K562 (cell line): ENCODE results near the gene E2F3. TPM values are rescaled to one million over a fixed set of nuclear protein-coding genes. Genes with fewer than 3 reads are reported as not detected.

Source experiments
- ATAC-seq: fragments of 200-7000 bp; cut with Tn5 transposase; 3 replicates; pipeline ENCODE4 v1.9.1; 2020; ENCODE audit warnings: moderate library complexity
- BruUV-seq: library from RNA; stranded (reverse); fragments of 400-500 nt; replicated peaks from 2 replicates; lab custom pipeline; 2021; lab: Mats Ljungman, UMichigan
- CTCF ChIA-PET: fragments of 300-600 bp; formaldehyde crosslinking; extraction: SDS; loops from one replicate; lab custom pipeline; 2021; ENCODE audit warnings: low intra/inter-chr PET ratio; lab: Yijun Ruan, JAX
- POLR2A ChIA-PET: fragments of 300-600, 350-650 bp; sonication (Branson Sonifier 250); formaldehyde crosslinking; extraction: SDS; loops from one replicate; lab custom pipeline; 2021; ENCODE audit warnings: antibody characterized with exemption, inconsistent platforms; lab: Yijun Ruan, JAX
- DNase-seq, 4 experiments: peaks; one replicate each; pipeline versions ENCODE4 v3.0.0 to v3.0.0-alpha.2; 2011 to 2018; ENCODE audit warnings: low spot score in 3 of 4, mixed read lengths in 3 of 4; ENCODE audit errors: extremely low read depth in 1 of 4
- FAIRE-seq: peaks from 2 replicates; lab custom pipeline; 2011; peaks lifted over from hg19 to GRCh38; lab: Jason Lieb, UNC
- H2AFZ ChIP-seq: 2 replicates; pipeline ENCODE4 v1.6.0; 2011; ENCODE audit warnings: low read depth, low read length, control low read depth, inconsistent platforms
- H3K27ac ChIP-seq: fragments of 200-600 bp; 3 replicates; pipeline ENCODE4 v1.8.0; 2011; ENCODE audit warnings: low read depth, mild to moderate bottlenecking, control low read depth, inconsistent platforms, low read length, moderate library complexity, mixed read lengths; ENCODE audit errors: extremely low read depth
- H3K27me3 ChIP-seq, 2 experiments: fragments of 300-600 bp in 1 of 2; 2 replicates in 1 of 2; 3 replicates in 1 of 2; pipeline versions ENCODE4 v1.6.0 to v1.8.0; 2011; ENCODE audit warnings: inconsistent platforms in 2 of 2, low read length in 2 of 2, mild to moderate bottlenecking in 1 of 2, mixed read lengths in 1 of 2, moderate library complexity in 1 of 2; ENCODE audit not compliant: control insufficient read depth in 2 of 2, insufficient read depth in 2 of 2
- H3K36me3 ChIP-seq: fragments of 300-600 bp; 3 replicates; pipeline ENCODE4 v1.8.0; 2011; ENCODE audit warnings: mild to moderate bottlenecking, low read length, inconsistent platforms; ENCODE audit not compliant: control insufficient read depth, insufficient read depth
- H3K4me1 ChIP-seq, 2 experiments: fragments of 200-600 bp in 1 of 2; replicated peaks in 1 of 2; 2 replicates in 1 of 2; 3 replicates in 1 of 2; pipeline versions ENCODE4 v1.5.1 to v1.8.0; 2011; ENCODE audit warnings: inconsistent platforms in 2 of 2, low read length in 2 of 2, mild to moderate bottlenecking in 1 of 2, mixed read lengths in 1 of 2, moderate library complexity in 1 of 2; ENCODE audit not compliant: control insufficient read depth in 2 of 2, insufficient read depth in 2 of 2
- H3K4me2 ChIP-seq: 2 replicates; pipeline ENCODE4 v1.6.1; 2011; ENCODE audit warnings: low read length, control low read depth, inconsistent platforms, mixed read lengths; ENCODE audit not compliant: insufficient read depth
- H3K4me3 ChIP-seq: fragments of 200-600 bp; sonication (generic), shearing (Covaris generic); 2 replicates; pipeline ENCODE4 v1.5.1; 2016; ENCODE audit warnings: control low read depth, inconsistent platforms
- H3K79me2 ChIP-seq: fragments of 200-600 bp; 3 replicates; pipeline ENCODE4 v1.8.0; 2011; ENCODE audit warnings: low read length, inconsistent platforms; ENCODE audit not compliant: control insufficient read depth, insufficient read depth
- H3K9ac ChIP-seq, 2 experiments: 2 replicates each; pipeline versions ENCODE4 v1.6.0 to v1.6.1; 2011; ENCODE audit warnings: low read depth in 2 of 2, low read length in 2 of 2, control low read depth in 1 of 2, inconsistent platforms in 1 of 2, mild to moderate bottlenecking in 1 of 2, mixed read lengths in 1 of 2; ENCODE audit not compliant: insufficient read depth in 1 of 2
- H3K9me1 ChIP-seq: one replicate; pipeline ENCODE4 v1.6.0; 2011; ENCODE audit warnings: inconsistent platforms, mild to moderate bottlenecking, low read length, moderate library complexity; ENCODE audit not compliant: control insufficient read depth, insufficient read depth
- H3K9me3 ChIP-seq: replicated peaks from 2 replicates; pipeline ENCODE4 v1.5.1; 2011; ENCODE audit warnings: low read depth, low read length, inconsistent platforms; ENCODE audit not compliant: control insufficient read depth, insufficient read depth
- H4K20me1 ChIP-seq: replicated peaks from 2 replicates; pipeline ENCODE4 v1.6.1; 2011; ENCODE audit warnings: low read length, inconsistent platforms, mixed read lengths; ENCODE audit not compliant: control insufficient read depth, insufficient read depth
- ADNP ChIP-seq: fragments of 200-800 bp; sonication (Bioruptor generic); IDR thresholded peaks from 2 replicates; pipeline ENCODE4 v1.6.1; 2016; ENCODE audit warnings: missing genetic modification characterization, missing compliant biosample characterization
- BACH1 ChIP-seq: fragments of 200-800 bp; sonication (Bioruptor generic); IDR thresholded peaks from 2 replicates; pipeline ENCODE4 v1.6.1; 2016; ENCODE audit warnings: missing genetic modification characterization, missing compliant biosample characterization
- C11orf30 ChIP-seq: fragments of 450-650 bp; IDR thresholded peaks from 2 replicates; pipeline ENCODE4 v1.6.1; 2016; ENCODE audit warnings: low read depth, mild to moderate bottlenecking
- CCAR2 ChIP-seq: fragments of 200-400 bp; formaldehyde crosslinking; IDR thresholded peaks from 2 replicates; pipeline ENCODE4 v1.6.1; 2017; ENCODE audit warnings: mild to moderate bottlenecking, low read depth, low read length
- COPS2 ChIP-seq: fragments of 450-650 bp; conservative IDR thresholded peaks from 2 replicates; pipeline ENCODE4 v1.6.1; 2016; ENCODE audit warnings: mild to moderate bottlenecking, moderate library complexity
- EP300 ChIP-seq: IDR thresholded peaks from 2 replicates; pipeline ENCODE4 v1.6.1; 2012; ENCODE audit warnings: low read length, improper control_type of control experiment
- HNRNPL ChIP-seq: fragments of 200-400 bp; formaldehyde crosslinking; IDR thresholded peaks from 2 replicates; pipeline ENCODE4 v1.6.1; 2017; ENCODE audit warnings: low read depth, mild to moderate bottlenecking, low read length
- PBX2 ChIP-seq, 2 experiments: IDR thresholded peaks in 1 of 2; conservative IDR thresholded peaks in 1 of 2; 2 replicates each; pipeline ENCODE4 v1.6.1; 2016; ENCODE audit warnings: low read depth in 2 of 2, mild to moderate bottlenecking in 1 of 2, missing compliant biosample characterization in 1 of 2, missing genetic modification characterization in 1 of 2, moderate library complexity in 1 of 2
- POLR2AphosphoS5 ChIP-seq: IDR thresholded peaks from 2 replicates; pipeline ENCODE4 v1.6.1; 2011; ENCODE audit warnings: mild to moderate bottlenecking, low read depth, low read length, moderate library complexity; ENCODE audit not compliant: control insufficient read depth, insufficient read depth
- SIRT6 ChIP-seq: IDR thresholded peaks from one replicate; pipeline ENCODE4 v1.6.1; 2012; ENCODE audit warnings: low read depth, mild to moderate bottlenecking, control low read depth, inconsistent platforms, low read length, moderate library complexity
- ZNF140 ChIP-seq: fragments of 250-450 bp; sonication (Bioruptor Pico); IDR thresholded peaks from 2 replicates; pipeline ENCODE4 v1.8.0; 2021; ENCODE audit warnings: moderate library complexity, mild to moderate bottlenecking, inconsistent platforms
- WGBS: fragments of 100-300 bp; shearing (Covaris generic); methylation state at CpG from one replicate; pipeline ENCODE4 v1.1.6; 2016; ENCODE audit warnings: low coverage, mixed read lengths; ENCODE audit not compliant: insufficient coverage; ENCODE audit errors: missing lambda C conversion rate; 5-methylcytosine and 5-hydroxymethylcytosine counted together
- in situ Hi-C: fragments of 300-500 bp; cut with MboI; formaldehyde crosslinking; loops from 4 replicates; pipeline ENCODE4 v1.15.0; 2018; ENCODE audit warnings: inconsistent platforms, mixed read lengths
- intact Hi-C: fragments of 100-400 bp; cut with micrococcal nuclease; formaldehyde crosslinking; loops from 2 replicates; pipeline ENCODE4 v1.14.2; 2022
- polyA plus RNA-seq, 8 experiments: library from polyadenylated mRNA; depleted of rRNA in 4 of 8; stranded (reverse) in 5 of 8; unstranded in 3 of 8; fragments of >200 nt; fragmentation: Nextera tagmentation in 2 of 8; fragmentation: Illumina TruSeq in 1 of 8; extraction: Ambion mirVana in 2 of 8; extraction: Trizol in 1 of 8; gene quantifications; 2 replicates each; pipeline versions ENCODE4 v1.2.1 to v1.2.3, GENCODE V29; 2011 to 2014; ENCODE audit warnings: inconsistent platforms in 1 of 8, missing spikeins in 1 of 8
- total RNA-seq, 7 experiments: library from RNA; depleted of rRNA in 6 of 7; stranded (reverse); fragments of >200 nt in 6 of 7; fragmentation: Illumina TruSeq in 2 of 7; extraction: Trizol in 2 of 7; gene quantifications; 2 replicates each; pipeline versions ENCODE4 v1.2.1 to v1.2.3, GENCODE V29; 2011 to 2021; ENCODE audit warnings: low replicate concordance in 1 of 7
- TF ChIP-seq, protein P1 (sequence below): fragments of 250-450 bp; sonication (Bioruptor Pico); IDR thresholded peaks from 2 replicates; pipeline ENCODE4 v1.8.0; 2021; ENCODE audit warnings: mild to moderate bottlenecking, moderate library complexity
- TF ChIP-seq, protein P2 (sequence below): fragments of 450-650 bp; formaldehyde crosslinking; IDR thresholded peaks from 2 replicates; pipeline ENCODE4 v1.4.0; 2020; ENCODE audit warnings: mild to moderate bottlenecking, mixed read lengths
- TF ChIP-seq, protein P3 (sequence below): fragments of 450-650 bp; IDR thresholded peaks from 2 replicates; pipeline ENCODE4 v1.6.1; 2014; ENCODE audit warnings: low read depth, mild to moderate bottlenecking, moderate library complexity, borderline replicate concordance

E2F3 gene
- total and polyA plus RNA-seq, 9 of the 15 experiments (the other 6 are each of a cell fraction or from before 2014, with no cell fraction given): 11.1 to 44.7 (median 27.2) TPM

DNA sequence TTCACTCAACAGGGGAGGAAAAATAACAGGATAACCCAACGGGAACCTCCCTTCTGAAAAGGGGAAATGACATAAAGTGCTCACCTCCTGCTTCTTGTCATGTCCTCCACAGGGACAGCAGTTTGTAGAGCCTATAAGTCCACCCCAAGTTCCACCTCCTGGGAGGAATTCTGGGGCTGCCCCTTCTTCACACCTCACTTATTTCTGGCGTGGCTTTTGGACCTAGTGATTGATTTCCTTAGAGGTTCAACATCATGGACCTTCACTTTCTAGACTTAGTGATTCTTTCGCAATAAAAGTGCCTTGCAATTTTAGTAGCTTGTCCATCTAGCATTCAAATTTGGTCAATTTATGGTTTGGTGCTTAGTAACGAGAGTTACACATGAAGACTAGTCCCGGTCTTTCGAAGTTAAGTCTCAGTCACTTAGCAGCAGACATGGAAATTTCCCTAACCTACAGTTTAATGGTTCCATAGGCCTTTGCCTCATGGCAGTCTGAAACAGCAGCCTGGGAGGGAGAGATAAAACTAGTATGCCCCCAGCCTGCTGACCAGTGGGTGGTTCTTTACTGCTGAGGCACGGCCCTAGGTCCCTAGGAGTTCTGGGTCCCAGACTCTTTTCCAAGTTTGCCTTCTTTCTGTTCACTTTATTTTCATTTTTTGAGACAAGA lies 73.3 kb downstream of the E2F3 start:
- H3K4me3 ChIP-seq: no peak overlapping the region
- no peaks in the 10 kb centered on the region for H3K9me1 ChIP-seq
- POLR2A ChIA-PET: interaction anchor here (0.9 kb wide), 1 partner anchor 38 kb away, joined by 3 read pairs; no protein-coding TSS in a partner anchor
- intact Hi-C loops: no loop called here
- peaks cover 11% of the 10 kb centered on the region; the same call in 1 of the 2 replicates for H4K20me1 ChIP-seq
- peak; percentile 91 for FAIRE-seq
- BruUV-seq: no TSS peak
- in situ Hi-C loops: no loop called here
- H3K36me3 ChIP-seq: peaks cover 70% of the 10 kb centered on the region
- H3K27ac ChIP-seq: peak overlapping the region; percentile 70
- H3K27me3 ChIP-seq: no peaks in the 10 kb centered on the region
- H3K4me1 ChIP-seq: peaks cover 9 to 35% of the 10 kb centered on the region in 2 experiments
- H3K79me2 ChIP-seq: peaks cover 98% of the 10 kb centered on the region
- peak overlapping the region; percentile 28; the same call in 1 of the 2 replicates for H3K4me2 ChIP-seq
- H3K9me3 ChIP-seq: no peaks in the 10 kb centered on the region
- peak; percentile 82 for ATAC-seq
- 44% methylated on average over 7 of the region's 7 CpGs for WGBS
- CTCF ChIA-PET: no interaction called here
- H3K9ac ChIP-seq: peak overlapping the region; percentile 38 to 44; a peak in 3 of 4 replicates
- H2AFZ ChIP-seq: no peak overlapping the region
- peak in 2 of 4 experiments; percentile 75 to 79 for DNase-seq
- TF ChIP-seq C11orf30 (no peak), EP300 (peak; percentile 29; the same call in 1 of the 2 replicates), HNRNPL (no peak), SIRT6 (no peak), POLR2AphosphoS5 (no peak), ZNF140 (CRISPR knock-in tag) (no peak), BACH1 (tag) (no peak), ADNP (tag) (no peak), COPS2 (no peak), PBX2 (CRISPR knock-in tag; IDR thresholded peaks at IDR 0.05; ENCODE audit: low read depth) (no peak), PBX2 (tag; conservative IDR thresholded peaks at IDR 0.05; ENCODE audit: low read depth) (0 out of 2 replicates have a peak, but pooled peaks have one; percentile 34), CCAR2 (no peak)
- TF ChIP-seq, protein P1, sequence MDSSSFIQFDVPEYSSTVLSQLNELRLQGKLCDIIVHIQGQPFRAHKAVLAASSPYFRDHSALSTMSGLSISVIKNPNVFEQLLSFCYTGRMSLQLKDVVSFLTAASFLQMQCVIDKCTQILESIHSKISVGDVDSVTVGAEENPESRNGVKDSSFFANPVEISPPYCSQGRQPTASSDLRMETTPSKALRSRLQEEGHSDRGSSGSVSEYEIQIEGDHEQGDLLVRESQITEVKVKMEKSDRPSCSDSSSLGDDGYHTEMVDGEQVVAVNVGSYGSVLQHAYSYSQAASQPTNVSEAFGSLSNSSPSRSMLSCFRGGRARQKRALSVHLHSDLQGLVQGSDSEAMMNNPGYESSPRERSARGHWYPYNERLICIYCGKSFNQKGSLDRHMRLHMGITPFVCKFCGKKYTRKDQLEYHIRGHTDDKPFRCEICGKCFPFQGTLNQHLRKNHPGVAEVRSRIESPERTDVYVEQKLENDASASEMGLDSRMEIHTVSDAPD: no peak
- TF ChIP-seq, protein P2, sequence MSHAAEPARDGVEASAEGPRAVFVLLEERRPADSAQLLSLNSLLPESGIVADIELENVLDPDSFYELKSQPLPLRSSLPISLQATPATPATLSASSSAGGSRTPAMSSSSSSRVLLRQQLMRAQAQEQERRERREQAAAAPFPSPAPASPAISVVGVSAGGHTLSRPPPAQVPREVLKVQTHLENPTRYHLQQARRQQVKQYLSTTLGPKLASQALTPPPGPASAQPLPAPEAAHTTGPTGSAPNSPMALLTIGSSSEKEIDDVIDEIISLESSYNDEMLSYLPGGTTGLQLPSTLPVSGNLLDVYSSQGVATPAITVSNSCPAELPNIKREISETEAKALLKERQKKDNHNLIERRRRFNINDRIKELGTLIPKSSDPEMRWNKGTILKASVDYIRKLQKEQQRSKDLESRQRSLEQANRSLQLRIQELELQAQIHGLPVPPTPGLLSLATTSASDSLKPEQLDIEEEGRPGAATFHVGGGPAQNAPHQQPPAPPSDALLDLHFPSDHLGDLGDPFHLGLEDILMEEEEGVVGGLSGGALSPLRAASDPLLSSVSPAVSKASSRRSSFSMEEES (CRISPR knock-in tag): no peak
- TF ChIP-seq, protein P3, sequence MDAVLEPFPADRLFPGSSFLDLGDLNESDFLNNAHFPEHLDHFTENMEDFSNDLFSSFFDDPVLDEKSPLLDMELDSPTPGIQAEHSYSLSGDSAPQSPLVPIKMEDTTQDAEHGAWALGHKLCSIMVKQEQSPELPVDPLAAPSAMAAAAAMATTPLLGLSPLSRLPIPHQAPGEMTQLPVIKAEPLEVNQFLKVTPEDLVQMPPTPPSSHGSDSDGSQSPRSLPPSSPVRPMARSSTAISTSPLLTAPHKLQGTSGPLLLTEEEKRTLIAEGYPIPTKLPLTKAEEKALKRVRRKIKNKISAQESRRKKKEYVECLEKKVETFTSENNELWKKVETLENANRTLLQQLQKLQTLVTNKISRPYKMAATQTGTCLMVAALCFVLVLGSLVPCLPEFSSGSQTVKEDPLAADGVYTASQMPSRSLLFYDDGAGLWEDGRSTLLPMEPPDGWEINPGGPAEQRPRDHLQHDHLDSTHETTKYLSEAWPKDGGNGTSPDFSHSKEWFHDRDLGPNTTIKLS: no peak
